Gastroesophageal sphincter (tissue), 4 donors: ENCODE data around the gene RPL12. TPM values are rescaled to one million over a fixed set of nuclear protein-coding genes. Genes with fewer than 3 reads are reported as not detected.
A peak's percentile ranks its signal among the peaks of the same experiment; 100 is the strongest.

Source experiments
- ATAC-seq: fragments of 150-250 bp; one replicate; pipeline ENCODE4 v1.9.1; 2016; ENCODE audit warnings: mild to moderate bottlenecking, moderate library complexity
- H3K27ac ChIP-seq, 4 donors: fragments of 200-600 bp; sonication (generic) in 3 of 4; 1 replicate in 3 of 4; 2 replicates in 1 of 4; pipeline ENCODE4 v1.5.1; 2016 to 2019
- H3K27me3 ChIP-seq: fragments of 200-600 bp; sonication (generic); one replicate; pipeline ENCODE4 v1.5.1; 2019
- H3K36me3 ChIP-seq, 2 donors: fragments of 200-600 bp; sonication (generic); one replicate each; pipeline ENCODE4 v1.5.1; 2019; ENCODE audit warnings: control low read depth in 1 of 2
- H3K4me1 ChIP-seq, 3 donors: fragments of 200-600 bp; sonication (generic); 1 replicate in 2 of 3; 2 replicates in 1 of 3; pipeline ENCODE4 v1.5.1; 2016 to 2019; ENCODE audit warnings: control low read depth in 2 of 3
- H3K4me3 ChIP-seq, 2 donors: fragments of 200-600 bp; sonication (generic); one replicate each; pipeline ENCODE4 v1.5.1; 2019; ENCODE audit warnings: mild to moderate bottlenecking in 1 of 2, moderate library complexity in 1 of 2
- H3K9me3 ChIP-seq, 3 donors: fragments of 200-600 bp; sonication (generic); one replicate each; pipeline ENCODE4 v1.5.1; 2017 to 2019; ENCODE audit warnings: control low read depth in 2 of 3
- CTCF ChIP-seq, 4 experiments: fragments of 200-600 bp in 2 of 4; fragments of 450-650 bp in 2 of 4; sonication (generic) in 1 of 4; IDR thresholded peaks; one replicate each; pipeline ENCODE4 v1.5.1; 2017 to 2019; ENCODE audit warnings: antibody characterized with exemption in 4 of 4, mild to moderate bottlenecking in 2 of 4, moderate library complexity in 2 of 4
- EP300 ChIP-seq: sonication (generic); formaldehyde crosslinking; IDR thresholded peaks from one replicate; pipeline ENCODE4 v1.6.1; 2017; ENCODE audit warnings: antibody characterized with exemption, mild to moderate bottlenecking
- POLR2A ChIP-seq, 2 donors: fragments of 450-650 bp; IDR thresholded peaks; one replicate each; pipeline ENCODE4 v1.6.1; 2017; ENCODE audit warnings: antibody characterized with exemption in 2 of 2, mild to moderate bottlenecking in 2 of 2, moderate library complexity in 1 of 2
- POLR2AphosphoS5 ChIP-seq: sonication (generic); formaldehyde crosslinking; IDR thresholded peaks from one replicate; pipeline ENCODE4 v1.6.1; 2017; ENCODE audit warnings: antibody characterized with exemption
- WGBS, 2 donors: methylation state at CpG; one replicate each; pipeline ENCODE4 v1.1.5; 2018; ENCODE audit warnings: low coverage in 1 of 2; 5-methylcytosine and 5-hydroxymethylcytosine counted together
- total RNA-seq, 4 donors: library from RNA; depleted of rRNA; stranded (reverse); fragments of >200 nt; gene quantifications; one replicate each; pipeline ENCODE4 v1.1.0, GENCODE V29; 2016

The RPL12 gene
- total RNA-seq, 4 donors from 2014 or later: 879 to 2,906 (median 1,722) TPM

GRCh38 chr9:127455324-127455992 lies 4.3 kb upstream of the RPL12 start:
- 63 to 80% methylated on average over 3 to 4 of the region's 6 CpGs for WGBS, 2 donors
- peaks cover 0 to 71% of the 10 kb centered on the region in 2 donors for H3K36me3 ChIP-seq
- peaks cover 0 to 25% (median 5%) of the 10 kb centered on the region in 3 donors for H3K4me1 ChIP-seq
- no peak overlapping the region for H3K4me3 ChIP-seq
- TF ChIP-seq POLR2AphosphoS5 (no peak), CTCF (IDR thresholded peaks at IDR 0.05) (peak in 1 of 4 experiments; percentile 29)
- no peaks in the 10 kb centered on the region for H3K27me3 ChIP-seq
- H3K27ac ChIP-seq: no peak overlapping the region
- no peak for ATAC-seq
- H3K9me3 ChIP-seq: no peaks in the 10 kb centered on the region

- Histone ChIP-seq H3K27me3 (no peaks in the 10 kb centered on the region), H3K9me3 (no peaks in the 10 kb centered on the region), H3K36me3 (peaks cover 0 to 66% of the 10 kb centered on the region in 2 donors), H3K27ac (peak overlapping the region in 3 of 4 donors; percentile 90 to 98 (median 93)), H3K4me1 (peaks cover 3 to 44% (median 20%) of the 10 kb centered on the region in 3 donors), H3K4me3 (peak overlapping the region in 1 of 2 donors; percentile 87)
- TF ChIP-seq POLR2AphosphoS5 (peak; percentile 71), EP300 (no peak)
- WGBS, 2 donors: 33 to 50% methylated on average over 2 of the region's 4 CpGs
- ATAC-seq: no peak
These were observed 1.5 kb upstream of the RPL12 start for GRCh38 chr9:127452691-127453090.

GRCh38 chr9:127451858-127452656 lies 851 bp upstream of the RPL12 start:
- no peaks in the 10 kb centered on the region for H3K27me3 ChIP-seq
- H3K27ac ChIP-seq: peak overlapping the region; percentile 77 to 98 (median 92)
- peak overlapping the region; percentile 61 to 87 for H3K4me3 ChIP-seq
- peaks cover 3 to 44% (median 20%) of the 10 kb centered on the region in 3 donors for H3K4me1 ChIP-seq
- peak; percentile 32 for ATAC-seq
- WGBS, 2 donors: 0 to 13% methylated on average over 3 to 4 of the region's 29 CpGs
- TF ChIP-seq CTCF (IDR thresholded peaks at IDR 0.05) (no peak), EP300 (no peak)
- no peaks in the 10 kb centered on the region for H3K9me3 ChIP-seq
- peaks cover 0 to 66% of the 10 kb centered on the region in 2 donors for H3K36me3 ChIP-seq

GRCh38 chr9:127451608-127451857 lies 327 bp upstream of the RPL12 start:
- Histone ChIP-seq H3K27me3 (no peaks in the 10 kb centered on the region), H3K4me1 (peaks cover 3 to 44% (median 20%) of the 10 kb centered on the region in 3 donors), H3K9me3 (no peaks in the 10 kb centered on the region), H3K27ac (peak overlapping the region; percentile 77 to 98 (median 92)), H3K4me3 (peak overlapping the region; percentile 61 to 87), H3K36me3 (peaks cover 0 to 66% of the 10 kb centered on the region in 2 donors)
- TF ChIP-seq POLR2A (IDR thresholded peaks at IDR 0.05): no peak
- TF ChIP-seq POLR2AphosphoS5: no peak
- TF ChIP-seq CTCF (IDR thresholded peaks at IDR 0.05): no peak
- TF ChIP-seq EP300: no peak
- 0% methylated on average over 3 to 14 of the region's 14 CpGs for WGBS, 2 donors
- no peak for ATAC-seq

GRCh38 chr9:127450243-127450760 lies 904 bp downstream of the RPL12 start:
- Histone ChIP-seq H3K27ac (peak overlapping the region; percentile 54 to 98 (median 92)), H3K36me3 (peaks cover 0 to 66% of the 10 kb centered on the region in 2 donors), H3K4me1 (peaks cover 3 to 44% (median 20%) of the 10 kb centered on the region in 3 donors), H3K27me3 (no peaks in the 10 kb centered on the region), H3K4me3 (peak overlapping the region; percentile 61 to 87), H3K9me3 (no peaks in the 10 kb centered on the region)
- 1 to 4% methylated on average over 12 to 14 of the region's 14 CpGs for WGBS, 2 donors
- ATAC-seq: no peak
- TF ChIP-seq POLR2A (IDR thresholded peaks at IDR 0.05) (no peak), CTCF (IDR thresholded peaks at IDR 0.05) (no peak), POLR2AphosphoS5 (no peak), EP300 (no peak)
